Panc1 (cell line): Measurements from ENCODE around the gene VPREB1.

Experiments
- CTCF ChIP-seq: fragments of 450-650 bp; IDR thresholded peaks from 2 replicates; pipeline ENCODE4 v1.5.1; 2017; ENCODE audit warnings: mild to moderate bottlenecking
- REST ChIP-seq, 2 experiments: IDR thresholded peaks; 2 replicates each; pipeline ENCODE4 v1.6.1; 2011 to 2012; ENCODE audit warnings: low read depth in 2 of 2, control low read depth in 1 of 2, low read length in 1 of 2, mild to moderate bottlenecking in 1 of 2, moderate library complexity in 1 of 2; ENCODE audit not compliant: insufficient read depth in 1 of 2

GRCh38 chr22:22244316-22245250 lies at the start of gene VPREB1:
- TF ChIP-seq REST (IDR thresholded peaks at IDR 0.05; ENCODE audit: insufficient read depth in 1 of 2, low read depth in 2 of 2, low read length in 1 of 2): no peak
- TF ChIP-seq CTCF: no peak
